HG03280 (cell line): ENCODE measurements around the gene MCHR2.
A peak's percentile ranks its signal among the peaks of the same experiment; 100 is the strongest.
"Not testable (repeated sequence)": the region's sequence is repeated elsewhere in the genome, so short reads cannot be mapped to it uniquely, and the experiment has no call there.

Experiments used
- ATAC-seq: cut with Tn5 transposase; IDR thresholded peaks from one replicate; pipeline ENCODE4 v1.9.1; 2021; ENCODE audit warnings: mild to moderate bottlenecking, moderate library complexity; ENCODE audit not compliant: unreplicated experiment

The MCHR2 gene, protein sequence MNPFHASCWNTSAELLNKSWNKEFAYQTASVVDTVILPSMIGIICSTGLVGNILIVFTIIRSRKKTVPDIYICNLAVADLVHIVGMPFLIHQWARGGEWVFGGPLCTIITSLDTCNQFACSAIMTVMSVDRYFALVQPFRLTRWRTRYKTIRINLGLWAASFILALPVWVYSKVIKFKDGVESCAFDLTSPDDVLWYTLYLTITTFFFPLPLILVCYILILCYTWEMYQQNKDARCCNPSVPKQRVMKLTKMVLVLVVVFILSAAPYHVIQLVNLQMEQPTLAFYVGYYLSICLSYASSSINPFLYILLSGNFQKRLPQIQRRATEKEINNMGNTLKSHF

DNA sequence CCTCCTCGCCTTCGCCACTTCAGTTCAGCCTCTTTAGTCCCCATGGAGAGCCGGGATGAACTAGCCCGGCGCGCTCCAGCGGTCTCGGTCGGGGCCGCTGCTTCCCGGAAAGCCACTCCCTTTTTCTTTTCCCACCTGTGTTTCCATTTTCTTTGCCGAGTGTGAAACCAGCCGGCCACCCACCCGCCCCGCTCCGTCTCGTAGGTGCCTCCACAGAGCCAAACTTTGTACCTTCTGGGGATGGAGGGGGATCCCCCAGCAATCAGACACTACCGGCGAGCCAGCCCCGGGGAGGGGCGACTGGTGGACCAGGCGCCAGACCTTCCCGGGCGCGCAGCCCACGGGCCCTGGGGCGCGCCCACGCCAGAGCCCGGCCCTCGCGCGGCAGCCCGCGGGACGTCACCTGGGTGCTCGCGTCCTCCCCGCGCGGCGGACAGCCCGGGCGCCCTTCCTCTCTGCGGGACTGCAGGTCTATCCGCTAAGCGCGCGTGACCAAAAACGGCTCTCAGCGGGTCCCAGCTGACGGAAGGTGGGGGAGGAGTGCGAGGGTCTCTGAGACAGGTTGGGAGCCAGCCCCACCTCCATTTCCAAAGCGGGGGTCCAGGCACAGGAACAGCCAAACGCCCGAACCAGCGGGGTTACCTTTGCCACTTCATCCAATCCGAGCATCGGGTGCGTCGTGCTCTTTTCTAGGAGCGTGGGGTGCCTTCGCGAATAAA, at the start of gene MCHR2:
MCHR2 (minus strand) TSS at position 691 of the 719 bp plus-strand sequence. CDS start 38,076 bp downstream, outside the sequence.
- ATAC-seq = no peak

DNA sequence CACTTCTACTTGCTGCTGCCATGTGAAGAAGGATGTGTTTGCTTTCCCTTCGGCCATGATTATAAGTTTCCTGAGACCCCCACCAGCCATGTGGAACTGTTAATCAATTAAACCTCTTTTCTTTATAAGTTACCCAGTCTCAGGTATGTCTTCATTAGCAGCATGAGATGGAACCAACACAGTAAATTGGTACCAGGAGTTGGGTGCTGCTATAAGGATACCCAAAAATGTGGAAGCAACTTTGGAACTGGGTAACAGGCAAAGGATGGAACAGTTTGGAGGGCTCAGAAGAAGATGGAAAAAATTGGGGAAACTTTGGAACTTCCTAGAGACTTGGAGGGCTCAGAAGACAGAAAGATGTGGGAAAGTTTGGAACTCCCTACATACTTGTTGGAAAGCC, 44.5 kb upstream of the MCHR2 start:
- ATAC-seq = not testable (repeated sequence)

DNA sequence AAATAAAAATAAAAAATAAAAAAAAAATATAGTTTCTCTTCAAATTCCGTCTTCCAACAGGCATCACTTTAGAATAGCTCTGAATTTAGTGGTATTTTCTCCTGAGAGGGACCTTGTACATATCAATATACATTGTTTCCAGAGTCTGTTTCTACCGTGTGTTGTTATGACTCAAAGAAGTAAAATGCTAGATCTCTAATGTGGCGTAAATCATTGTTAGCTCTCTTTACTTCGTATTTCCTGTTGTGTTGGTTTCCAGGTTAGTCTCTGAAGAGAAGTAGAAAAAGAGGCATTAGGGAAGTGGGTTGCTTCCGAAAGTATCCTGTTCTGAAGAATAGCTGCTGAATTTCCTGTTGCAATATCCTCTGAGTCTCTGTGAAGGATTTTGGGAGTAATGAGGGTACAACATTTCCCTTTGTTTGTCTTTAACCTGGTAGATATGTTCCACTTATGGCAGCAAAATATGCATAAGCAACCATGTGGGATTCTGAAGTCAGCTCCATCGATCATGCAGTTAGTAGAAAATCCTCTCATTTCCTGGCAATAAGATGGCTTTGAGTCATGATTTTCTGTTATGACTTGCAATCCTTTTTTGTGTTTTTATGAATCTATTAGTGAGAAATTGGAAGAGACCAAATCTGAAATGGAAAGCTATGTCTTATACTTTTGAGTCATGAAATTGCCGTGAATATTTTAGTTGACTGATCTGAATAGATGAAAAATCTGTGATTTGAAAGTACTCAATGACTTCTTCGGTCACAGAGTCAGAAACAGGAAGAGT, 42.0 kb upstream of the MCHR2 start:
- ATAC-seq = peak; percentile 55

DNA sequence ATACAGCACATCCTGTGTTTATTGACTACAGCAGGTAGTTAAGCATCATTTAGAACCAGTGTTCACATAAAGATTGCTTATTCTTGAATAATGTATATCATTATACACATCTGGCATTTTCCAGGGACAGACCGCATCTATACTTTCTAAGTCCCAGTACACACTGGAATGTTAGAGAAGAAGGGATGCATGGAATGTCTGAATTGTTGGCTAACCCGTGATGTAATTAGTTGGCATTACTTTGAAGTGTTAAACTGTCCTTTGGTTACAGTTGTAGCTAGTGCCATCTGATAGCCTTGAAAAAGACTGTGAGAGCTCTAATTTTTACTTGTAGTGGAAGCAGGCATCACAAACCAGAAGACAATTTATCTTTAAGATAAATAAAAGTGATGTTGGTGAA, 29.8 kb upstream of the MCHR2 start:
- ATAC-seq = no peak

DNA sequence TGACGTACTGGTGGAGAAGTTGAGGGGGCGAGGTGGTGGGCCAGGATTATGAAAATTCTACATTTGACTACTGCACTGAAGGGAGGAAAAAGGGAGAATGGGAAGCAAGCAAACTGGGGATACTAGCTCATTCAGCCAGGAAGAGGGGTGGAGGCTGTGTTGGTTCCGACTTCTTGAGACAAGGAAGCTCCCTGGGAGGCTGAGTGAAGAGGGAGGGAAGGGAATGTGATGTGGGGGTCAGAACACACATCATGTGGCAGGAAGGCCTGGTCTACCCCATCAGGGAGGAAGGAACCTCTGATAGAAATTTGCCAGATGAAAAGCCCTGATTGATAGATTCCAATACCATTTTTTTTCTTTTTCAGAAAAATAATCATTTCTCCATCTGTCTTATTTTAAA, 28.8 kb upstream of the MCHR2 start:
- no peak for ATAC-seq

DNA sequence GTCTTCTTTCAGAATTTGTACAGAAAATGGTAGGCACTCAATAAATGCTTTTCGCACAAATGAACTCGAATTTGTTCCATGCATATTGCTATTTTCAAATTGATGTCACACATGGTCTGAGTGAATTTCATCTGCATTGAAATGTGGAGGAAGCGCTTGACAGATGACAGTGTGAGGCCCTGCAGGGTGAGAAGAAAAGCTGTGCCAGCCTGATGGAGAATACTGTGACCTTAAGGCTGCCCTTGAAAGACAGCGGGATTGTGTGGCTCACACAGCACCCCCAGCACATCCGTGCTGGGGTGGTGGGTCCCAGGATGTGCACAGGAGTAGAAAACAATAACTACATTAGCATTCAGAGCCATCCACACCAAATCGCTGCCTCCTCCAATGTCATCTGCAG, 14.8 kb upstream of the MCHR2 start:
- no peak for ATAC-seq

DNA sequence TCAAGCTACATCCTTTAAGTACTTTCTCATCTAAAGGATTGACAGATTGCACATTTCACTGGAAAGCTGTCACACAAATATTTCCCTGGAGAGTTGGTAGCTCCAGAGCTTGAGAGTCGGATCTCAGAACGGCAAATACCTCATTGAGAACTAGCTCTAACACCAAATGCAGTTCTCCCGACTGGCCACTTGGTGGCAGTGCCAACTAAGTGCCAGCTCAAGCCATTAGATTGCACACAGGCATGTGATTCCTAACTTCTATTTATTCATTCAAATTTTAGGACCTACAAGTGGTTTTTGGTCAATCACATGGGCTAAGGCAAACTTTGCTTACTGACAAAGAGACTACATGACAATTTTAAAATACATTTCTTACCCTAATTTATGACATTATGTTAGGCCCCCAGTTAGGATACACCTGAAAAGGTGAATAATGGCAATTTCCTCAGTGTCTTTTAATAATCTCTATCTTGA, 7.9 kb upstream of the MCHR2 start:
- peak; percentile 92 for ATAC-seq

DNA sequence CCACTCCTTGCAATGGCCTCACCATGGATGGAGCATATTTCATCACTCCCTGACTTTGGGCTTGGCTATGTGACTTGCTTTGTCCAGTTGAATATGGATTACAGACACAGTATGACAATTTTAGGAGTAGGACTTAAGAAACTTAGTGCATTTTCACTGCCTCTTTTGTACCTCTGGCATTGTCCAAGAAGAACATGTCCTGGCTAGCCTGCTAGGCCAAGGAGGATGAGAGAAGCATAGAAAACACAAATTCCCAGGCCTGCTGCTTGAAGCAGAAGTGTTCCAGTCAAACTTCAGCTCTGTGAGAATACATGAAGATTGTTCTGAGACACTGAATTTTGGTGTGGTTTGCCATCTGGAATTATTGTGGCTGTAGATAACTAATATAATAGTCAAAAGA, 3.1 kb upstream of the MCHR2 start:
- ATAC-seq = no peak

DNA sequence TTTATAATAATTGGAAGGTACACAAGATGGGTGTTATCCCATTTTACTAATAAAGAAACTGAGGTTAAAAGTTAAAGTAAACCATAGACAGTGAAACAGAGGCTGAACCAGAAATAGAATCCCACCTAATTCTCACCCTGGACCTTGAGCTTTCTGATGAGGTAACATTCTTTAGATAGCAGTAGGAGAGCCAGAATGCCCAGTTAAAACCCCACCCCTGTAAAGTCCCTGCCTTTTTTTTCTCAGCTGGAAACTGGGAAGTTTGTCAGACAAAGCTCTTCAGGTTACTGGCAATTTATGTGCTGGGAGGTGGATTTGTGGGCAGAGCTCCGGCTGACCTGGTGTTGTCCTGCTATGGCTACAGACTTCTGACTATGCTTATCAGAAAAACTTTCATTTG, 1.9 kb upstream of the MCHR2 start:
- ATAC-seq = no peak

DNA sequence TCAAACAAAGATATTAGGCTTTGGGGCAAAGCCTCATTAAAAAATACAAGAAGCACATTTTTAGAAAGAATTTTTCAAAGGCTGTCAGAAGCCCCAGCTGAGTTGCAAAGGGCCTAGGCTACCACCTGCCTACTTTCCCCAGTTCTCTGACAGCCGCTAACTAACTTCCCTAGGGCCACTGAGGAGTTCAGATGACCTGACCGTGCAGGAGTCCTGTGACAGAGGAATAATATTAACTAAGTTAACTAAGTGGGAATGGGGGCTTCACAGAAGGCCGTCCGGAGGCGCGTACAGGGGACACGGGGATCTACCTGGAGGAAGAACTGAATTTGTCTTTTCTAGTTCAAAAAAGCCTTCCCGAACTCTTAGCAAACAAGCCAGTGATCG, 884 bp downstream of the MCHR2 start:
- ATAC-seq = no peak

DNA sequence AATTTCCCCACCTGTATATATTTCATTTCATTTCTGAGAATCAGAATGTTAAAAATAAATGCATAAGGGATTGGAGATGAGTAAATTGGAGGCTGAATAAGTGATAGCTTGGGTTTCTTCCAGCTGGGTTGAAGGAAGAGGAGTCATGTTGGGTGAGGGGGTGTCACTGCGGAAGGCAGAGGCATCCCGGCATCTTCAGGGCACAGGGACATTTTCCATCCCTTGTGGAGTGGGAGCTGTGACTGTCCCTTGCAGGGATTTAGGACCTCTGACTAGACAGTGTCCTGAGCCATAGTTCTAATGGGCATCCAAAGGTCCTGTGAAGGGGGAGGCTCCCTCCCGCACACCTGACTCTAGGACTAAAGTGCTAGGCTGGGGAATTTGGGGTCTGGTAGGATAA, 2.1 kb downstream of the MCHR2 start:
- no peak for ATAC-seq

DNA sequence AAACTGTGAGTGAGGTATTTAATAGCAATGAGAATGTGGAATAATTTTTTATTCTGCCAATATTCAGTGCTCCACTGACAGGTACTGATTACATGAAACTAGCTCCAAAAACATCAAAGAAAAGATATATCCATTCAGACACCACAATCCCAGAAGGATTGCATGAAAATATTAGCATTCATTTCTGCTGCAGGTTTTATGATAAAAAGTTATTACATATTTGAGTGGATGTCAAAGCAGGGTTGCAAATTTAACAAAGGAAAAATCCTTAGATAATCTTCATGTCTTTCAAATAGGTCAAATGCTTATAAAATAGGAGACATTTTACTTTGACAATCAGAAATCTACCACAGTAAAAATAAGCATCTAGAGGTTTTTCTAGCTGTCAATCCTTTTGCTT, 13.3 kb downstream of the MCHR2 start:
- no peak for ATAC-seq

DNA sequence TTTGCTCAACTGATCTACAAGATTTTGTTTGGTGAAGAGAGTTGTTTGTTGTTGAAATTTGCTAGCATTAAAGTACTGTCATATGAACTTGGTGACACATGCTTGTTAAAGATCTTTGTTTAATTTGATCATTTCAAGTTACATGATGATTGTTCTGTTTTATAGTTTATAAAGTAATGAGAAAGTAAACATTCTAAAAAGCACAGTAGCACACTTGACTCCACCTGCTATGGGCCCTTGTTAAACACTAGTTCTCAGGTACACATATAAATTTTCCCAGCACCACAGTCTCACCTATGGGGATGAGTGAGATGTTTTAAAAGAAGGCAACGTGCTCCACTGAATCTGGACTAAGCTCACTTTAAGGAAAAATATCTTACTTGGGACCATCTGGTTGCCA, 14.1 kb downstream of the MCHR2 start:
- ATAC-seq = no peak

DNA sequence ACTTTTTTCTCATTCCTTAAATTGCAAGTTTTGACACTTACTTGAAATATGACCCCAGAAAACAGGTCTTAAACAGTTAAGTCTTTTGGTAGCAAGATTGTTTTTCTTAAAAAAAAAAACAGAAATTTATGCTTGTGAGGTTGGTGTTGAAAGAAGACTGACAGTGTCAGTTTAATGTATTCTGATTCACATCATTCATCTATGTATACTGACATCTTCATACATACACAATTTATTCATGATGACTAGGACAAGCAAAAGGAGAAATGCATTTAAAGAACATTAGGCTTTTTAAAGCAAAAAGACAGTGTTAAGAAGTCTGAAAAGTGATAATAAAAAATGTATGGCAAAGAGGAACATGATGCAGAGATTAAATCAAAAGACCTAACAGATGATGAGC, 27.0 kb downstream of the MCHR2 start:
- no peak for ATAC-seq

DNA sequence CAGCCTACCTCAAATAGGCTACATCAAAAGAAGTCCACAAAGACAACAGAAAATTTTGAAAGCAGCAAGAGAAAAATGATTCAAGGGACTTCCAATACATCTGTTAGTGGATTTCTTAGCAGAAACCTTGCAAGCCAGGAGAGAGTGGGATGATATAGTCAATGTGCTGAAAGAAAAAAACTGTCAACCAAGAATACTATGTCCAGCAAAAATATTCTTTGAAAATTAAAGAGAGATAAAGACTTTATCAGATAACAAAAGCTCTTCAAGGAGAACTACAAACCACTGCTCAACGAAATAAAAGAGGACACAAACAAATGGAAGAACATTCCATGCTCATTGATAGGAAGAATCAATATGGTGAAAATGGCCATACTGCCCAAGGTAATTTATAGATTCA, 34.0 kb downstream of the MCHR2 start:
- ATAC-seq = no peak

DNA sequence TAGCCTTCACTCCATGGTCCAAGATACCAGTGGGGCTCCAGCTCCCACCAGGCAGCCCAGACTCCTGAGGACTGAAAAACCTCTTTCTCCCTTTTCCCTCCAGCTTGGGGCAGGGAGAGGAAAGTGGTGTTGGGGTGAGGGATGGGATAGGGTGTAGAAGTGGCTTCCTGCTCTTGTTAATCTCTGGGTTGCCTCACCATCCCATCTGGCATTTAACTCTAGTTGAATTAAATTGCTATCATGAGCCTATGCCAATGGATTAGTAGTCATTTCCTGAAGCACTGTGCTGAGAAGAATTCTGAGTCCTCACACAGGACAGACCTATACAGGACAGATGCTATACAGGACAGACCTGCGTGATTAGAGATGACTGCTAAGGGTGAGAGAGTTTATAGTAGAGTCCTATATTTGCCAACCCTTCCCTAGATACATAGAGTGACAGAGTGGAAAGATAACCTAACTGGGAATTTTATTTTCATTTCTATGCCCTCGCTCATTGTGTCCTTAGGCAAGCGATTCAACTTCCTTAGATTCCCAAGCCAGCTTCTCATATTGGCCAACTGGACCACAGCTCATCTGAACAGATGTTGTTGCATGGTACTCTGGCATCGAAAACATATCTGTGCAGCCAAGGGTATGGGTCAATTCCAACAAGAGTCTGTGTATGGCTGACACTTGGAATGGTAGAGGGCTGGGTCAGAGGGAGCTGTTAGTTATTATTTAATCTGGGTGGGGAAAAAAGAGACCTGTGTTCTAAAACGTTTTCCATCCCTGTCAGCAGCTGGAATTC, 42.8 kb downstream of the MCHR2 start:
- ATAC-seq = no peak

DNA sequence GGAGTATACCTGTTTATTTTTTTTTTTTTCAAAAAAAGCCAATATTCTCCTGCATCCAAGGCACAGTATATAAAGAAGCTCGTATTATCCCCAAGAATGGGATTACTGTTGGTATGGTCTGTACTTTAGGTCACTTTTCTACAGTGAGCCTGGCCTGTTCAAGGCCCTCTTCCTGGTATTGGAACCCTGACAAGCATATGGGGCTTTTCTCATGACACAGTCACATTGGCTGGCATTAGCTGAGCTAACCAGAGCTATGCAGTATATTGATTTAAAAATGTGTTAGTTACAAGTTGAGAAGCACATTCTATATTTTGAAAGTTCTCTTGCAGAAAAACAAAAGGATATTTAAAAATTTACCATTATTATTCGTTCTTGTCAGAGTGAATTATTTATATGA, 48.0 kb downstream of the MCHR2 start:
- no peak for ATAC-seq

DNA sequence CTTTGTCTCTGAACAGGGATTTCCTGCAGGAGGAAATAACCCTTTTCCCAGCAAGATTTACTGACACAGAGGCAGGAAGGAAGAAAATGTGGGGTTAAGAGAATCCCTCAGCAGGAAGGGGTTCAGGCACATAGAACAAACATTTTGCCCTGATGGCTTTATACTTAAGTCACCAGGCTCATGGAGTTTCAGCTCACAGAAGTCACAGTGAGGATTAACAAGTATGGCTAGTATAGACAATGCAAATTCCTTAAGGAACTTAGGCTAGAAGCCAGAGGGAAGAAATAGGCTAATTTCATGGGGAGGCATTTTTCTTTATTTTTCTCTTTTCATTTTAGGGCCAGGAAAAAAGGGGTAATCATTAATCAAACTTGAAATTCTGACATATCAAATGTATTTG, 50.2 kb downstream of the MCHR2 start:
- ATAC-seq = no peak

DNA sequence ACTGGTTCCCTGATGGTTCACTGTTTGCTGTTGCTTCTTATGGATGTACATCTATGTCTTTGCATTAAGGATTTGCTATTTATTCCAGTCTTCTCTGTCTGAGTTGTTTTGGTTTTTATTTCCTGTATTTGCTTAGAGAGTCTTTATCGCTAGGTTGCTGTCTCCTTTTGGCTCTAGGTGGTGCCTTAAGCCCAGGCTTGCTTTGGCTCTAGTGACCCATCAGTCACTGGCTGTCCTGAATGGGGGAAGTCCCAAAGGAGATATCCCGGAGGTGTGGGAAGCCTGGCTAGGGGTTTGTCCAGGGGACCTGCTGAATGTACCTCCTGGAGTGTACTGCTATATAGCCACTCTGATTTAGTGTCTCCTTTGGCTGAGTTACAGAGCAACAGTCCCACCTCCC, 53.4 kb downstream of the MCHR2 start:
- ATAC-seq = no peak

DNA sequence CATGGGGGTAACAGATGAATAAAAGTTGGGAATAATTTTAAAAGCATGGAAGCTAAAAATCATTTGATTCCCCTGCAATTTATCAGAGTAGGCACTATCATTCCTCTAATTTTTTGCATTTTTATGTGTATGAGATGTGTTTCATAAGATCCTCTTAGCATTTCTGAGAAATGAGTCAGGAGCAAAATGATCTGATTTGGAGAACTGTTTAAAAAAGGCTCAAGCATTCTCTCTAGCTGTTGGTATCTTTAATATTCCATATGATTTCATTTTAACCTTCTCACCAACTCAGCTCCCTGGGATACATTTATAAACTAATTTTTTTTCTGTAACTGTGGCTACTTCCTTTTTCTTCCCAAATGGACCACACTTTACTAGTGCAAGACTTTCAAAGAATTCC, 60.9 kb downstream of the MCHR2 start:
- ATAC-seq = no peak

DNA sequence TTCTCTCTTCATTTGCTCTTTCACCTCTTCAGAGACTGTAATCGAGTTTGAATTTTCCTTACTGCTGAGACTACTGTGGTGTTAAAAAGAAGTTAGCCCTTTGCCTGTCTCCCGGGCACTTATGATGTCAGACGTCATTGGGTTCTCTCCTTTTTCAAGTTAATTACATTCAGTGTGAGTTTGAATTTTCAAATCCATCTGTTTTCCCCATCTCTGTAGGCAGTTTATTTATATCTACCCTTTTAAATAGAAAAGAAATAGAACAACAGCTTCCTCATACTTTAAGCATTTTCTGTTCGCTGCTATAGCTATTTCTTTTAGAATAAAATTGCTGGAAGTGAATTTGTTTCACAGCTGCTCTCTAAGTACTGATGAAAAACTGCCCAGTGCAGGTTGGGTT, 81.4 kb downstream of the MCHR2 start:
- ATAC-seq = no peak
